HTR-8/SVneo (cell line): Measurements from ENCODE around the gene RAB38.

ENCODE experiments used
- DNase-seq: peaks from one replicate; pipeline ENCODE4 v3.0.0; 2011; ENCODE audit warnings: low spot score, mixed read lengths; ENCODE audit not compliant: insufficient read length
- FAIRE-seq: peaks from 2 replicates; lab custom pipeline; 2011; peaks lifted over from hg19 to GRCh38; lab: Jason Lieb, UNC

RAB38 gene

GRCh38 chr11:88171982-88172381 is 3.3 kb downstream of the RAB38 start:
- DNase-seq (no peak), FAIRE-seq (no peak)

- DNase-seq = no peak
- FAIRE-seq = no peak
Measured at GRCh38 chr11:88170673-88171072, 4.6 kb downstream of the RAB38 start.

DNA sequence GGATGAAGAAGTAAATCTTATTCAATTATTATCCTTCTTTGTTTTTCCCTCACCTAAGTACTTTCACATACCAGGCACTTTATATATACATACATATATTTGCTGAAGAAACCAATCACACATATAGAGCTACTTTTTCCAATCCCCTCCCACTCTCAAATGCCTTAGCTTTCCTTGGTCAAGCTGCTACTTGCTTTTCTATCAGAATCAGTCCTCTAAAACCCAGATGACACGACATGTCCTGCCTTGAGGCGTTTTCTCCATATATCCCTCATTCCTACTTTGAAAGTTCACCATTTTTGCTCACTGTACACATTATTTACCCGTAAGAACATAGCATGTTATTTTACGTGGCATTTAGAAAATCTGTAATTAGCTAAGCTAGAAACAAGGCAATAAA is 5.4 kb downstream of the RAB38 start:
- FAIRE-seq (no peak), DNase-seq (no peak)

DNA sequence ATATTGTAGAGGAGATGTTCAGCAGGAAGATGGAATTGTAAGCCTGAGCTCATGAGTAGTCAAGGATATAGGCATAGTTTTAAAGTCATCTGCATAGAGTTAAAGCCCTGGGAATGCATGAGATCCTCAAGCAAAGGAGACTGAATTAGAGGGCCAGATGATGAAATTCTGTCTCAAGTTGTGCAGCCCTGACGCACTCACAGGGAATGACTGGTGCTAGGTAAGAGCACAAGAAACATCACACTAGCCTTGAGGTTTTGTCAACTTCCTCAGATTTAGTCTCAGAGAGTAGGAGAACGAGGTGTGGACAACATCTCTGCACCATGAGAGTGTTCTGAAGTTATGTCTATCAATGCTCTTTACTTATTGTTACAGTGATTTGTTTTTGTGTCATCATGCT is 5.8 kb downstream of the RAB38 start:
- DNase-seq (no peak), FAIRE-seq (no peak)

GRCh38 chr11:88167853-88168252 is 7.4 kb downstream of the RAB38 start:
- FAIRE-seq (no peak), DNase-seq (no peak)

GRCh38 chr11:88164806-88165585 is 10.2 kb downstream of the RAB38 start:
- FAIRE-seq (no peak), DNase-seq (no peak)

GRCh38 chr11:88164320-88164719 is 10.9 kb downstream of the RAB38 start:
- DNase-seq (no peak), FAIRE-seq (no peak)

GRCh38 chr11:88158081-88158480 is 17.2 kb downstream of the RAB38 start:
- FAIRE-seq = no peak
- no peak for DNase-seq

GRCh38 chr11:88157370-88157769 is 17.9 kb downstream of the RAB38 start:
- FAIRE-seq = no peak

DNA sequence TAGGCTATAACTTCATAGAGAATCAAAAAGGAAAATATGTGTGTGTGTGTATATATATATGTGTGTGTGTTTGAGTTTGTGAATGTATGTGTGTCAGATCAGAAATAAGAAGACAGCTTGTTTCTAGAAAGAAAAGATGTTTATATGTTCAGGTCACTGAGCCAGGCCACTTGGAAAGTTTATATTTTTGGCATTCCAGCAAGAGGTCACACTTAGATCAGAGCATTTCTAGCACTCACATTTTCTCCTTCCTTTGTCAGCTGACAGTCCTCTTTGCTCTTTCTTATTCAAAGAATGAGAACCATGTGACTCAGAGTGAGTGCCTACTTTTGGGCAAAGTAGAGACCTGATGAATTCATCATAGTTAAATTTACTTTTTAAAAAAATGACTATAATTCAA is 22.9 kb downstream of the RAB38 start:
- FAIRE-seq = no peak
- DNase-seq = no peak

More at GRCh38 chr11:88157370-88157769, 17.9 kb downstream of the RAB38 start:
- DNase-seq = no peak

GRCh38 chr11:88151709-88152265 is 23.5 kb downstream of the RAB38 start:
- DNase-seq (no peak), FAIRE-seq (no peak)

DNA sequence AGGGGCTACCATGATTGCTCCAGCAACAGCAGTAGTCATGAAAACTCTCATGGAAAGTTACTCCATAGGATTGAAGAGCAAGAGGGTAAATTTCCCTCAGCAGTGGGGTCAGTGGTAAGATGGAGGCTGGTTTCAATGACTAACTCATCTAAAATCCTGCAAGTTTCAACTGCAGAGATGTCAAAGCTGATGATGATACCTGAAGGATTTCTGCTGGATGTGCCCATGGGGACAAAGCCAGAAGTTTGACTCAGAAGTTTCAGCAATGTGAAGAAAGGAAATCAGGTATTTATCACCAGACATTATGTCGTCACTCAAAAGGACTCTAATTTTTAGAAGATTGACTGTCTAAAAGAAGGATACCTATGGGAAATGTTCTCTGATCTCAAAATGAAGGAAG is 29.1 kb downstream of the RAB38 start:
- FAIRE-seq = no peak

GRCh38 chr11:88139865-88140264 is 35.4 kb downstream of the RAB38 start:
- DNase-seq (no peak), FAIRE-seq (no peak)

More for the DNA sequence above, 29.1 kb downstream of the RAB38 start:
- no peak for DNase-seq

DNA sequence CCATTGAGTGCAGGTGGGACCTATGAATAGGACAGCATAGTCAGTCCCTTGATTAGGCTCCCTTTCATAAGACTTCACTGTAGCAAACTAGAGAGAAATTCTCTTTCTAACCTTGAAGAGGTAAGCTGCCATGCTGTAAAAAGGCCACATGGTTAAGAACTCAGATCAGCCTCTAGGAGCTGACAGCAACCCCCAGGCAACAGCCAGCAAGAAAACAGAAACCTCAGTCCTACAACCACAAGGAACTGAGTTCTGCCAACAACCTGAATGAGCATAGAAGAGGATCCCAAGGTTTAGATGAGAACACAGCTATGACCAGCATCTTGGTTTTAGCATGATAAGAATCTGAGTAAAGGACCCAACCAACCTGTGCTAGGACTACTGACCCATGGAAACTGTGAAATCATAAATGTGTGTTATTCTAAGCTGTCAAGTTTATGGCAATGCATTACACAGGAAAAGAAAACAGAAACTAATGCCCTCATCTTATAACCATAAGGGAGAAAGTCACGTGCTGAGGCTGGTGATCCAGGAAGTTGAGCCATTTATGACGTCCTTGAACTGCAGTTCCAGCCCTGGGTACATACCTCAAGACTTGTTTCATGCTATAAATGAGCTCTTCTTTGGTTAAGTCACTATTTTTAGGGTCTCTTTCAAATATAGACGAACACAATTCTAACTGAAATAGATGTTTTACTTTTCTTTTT is 43.3 kb downstream of the RAB38 start:
- no peak for FAIRE-seq
- DNase-seq = no peak

DNA sequence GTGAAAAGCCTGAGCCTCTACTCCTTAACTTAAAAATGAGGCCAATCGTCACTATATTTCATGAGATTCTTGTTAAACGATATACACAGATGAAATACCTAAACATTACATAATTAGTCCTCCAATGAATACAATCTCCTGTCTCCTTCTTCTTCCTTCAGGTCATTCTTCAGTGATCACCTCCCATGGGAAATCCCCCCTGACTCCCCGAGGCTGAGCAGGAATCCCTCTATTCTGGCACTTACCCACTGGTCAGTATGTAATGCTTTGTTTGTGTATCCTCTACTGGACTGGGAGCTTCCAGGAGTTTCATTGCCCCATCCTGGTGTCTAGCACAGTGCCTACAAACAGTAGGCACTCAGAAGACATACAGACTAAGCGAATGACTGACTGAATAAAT is 52.3 kb downstream of the RAB38 start:
- no peak for FAIRE-seq

DNA sequence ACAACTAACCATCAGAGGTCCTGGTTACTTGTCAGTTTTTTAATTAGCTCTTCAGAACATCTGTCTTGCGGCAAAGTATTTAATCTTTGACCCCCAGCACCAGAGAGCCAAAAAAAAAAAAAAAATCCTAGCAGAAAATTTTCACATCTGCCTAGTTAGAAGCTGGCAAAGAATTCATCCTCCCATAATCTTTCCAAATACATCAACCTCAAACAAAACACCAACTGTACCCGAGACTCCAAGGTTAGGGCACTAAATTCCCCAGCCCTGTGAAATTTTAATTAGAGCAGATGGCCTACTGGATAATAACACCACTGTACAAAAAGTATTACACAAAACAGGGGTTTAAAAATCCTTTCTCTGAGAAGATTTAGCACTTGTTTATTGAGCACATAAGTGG is 55.7 kb downstream of the RAB38 start:
- FAIRE-seq (no peak), DNase-seq (no peak)

More for the DNA sequence above, 52.3 kb downstream of the RAB38 start:
- DNase-seq = no peak

DNA sequence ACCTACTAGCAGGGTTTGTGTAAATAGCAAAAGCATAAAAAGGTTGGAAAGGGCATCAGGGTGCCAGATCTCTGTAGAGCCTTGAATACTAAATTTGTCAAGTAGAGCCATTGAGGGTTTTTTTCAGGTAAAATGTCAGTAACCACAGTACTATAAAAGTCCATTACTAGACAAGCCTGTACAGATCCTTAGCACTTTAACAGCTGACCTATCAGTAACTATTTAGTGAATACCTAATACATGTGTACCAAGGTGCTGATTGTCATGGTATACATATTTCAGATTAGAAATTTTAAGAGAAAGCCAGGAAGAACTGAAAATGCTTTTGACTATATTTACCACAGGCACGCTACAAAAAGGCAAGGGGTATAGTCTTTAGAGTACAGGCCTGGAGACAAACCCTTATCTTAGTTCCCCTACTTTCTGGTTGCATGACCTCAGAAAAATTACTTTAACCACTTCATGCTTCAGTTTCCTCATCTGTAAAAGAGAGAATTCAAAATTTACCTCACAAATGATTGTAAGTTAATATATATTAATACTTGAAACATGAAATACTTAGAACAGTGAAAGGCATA is 57.9 kb downstream of the RAB38 start:
- no peak for DNase-seq
- no peak for FAIRE-seq

GRCh38 chr11:88115828-88116755 is 59.2 kb downstream of the RAB38 start:
- DNase-seq (no peak), FAIRE-seq (no peak)

DNA sequence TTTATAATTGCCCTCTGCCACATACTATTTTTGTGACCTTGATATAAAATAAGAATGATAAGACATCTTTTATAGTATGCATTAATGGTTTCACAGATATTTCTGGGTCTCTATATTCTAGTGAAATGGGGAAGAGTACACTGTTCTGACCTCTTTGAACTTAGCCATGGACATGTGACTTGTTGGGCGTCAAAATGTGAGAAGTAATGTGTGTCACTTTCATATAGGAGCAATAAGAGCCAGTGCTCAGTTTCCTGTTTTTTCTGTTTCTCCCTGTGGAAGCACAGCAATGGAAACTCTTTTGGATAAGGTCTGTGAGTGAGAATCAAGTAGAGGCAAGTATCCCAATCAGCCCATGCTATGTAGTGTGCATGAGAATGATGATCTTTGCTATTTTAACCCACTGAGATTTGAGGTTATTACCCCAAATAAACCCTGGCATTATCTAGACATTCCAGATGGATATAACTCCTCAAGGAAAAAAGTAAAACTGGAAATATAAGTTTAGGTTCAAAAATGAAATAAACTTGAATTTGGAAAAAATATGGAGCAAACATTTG is 60.7 kb downstream of the RAB38 start:
- FAIRE-seq (no peak), DNase-seq (no peak)

GRCh38 chr11:88106666-88107065 is 68.6 kb downstream of the RAB38 start:
- FAIRE-seq = no peak
- DNase-seq = no peak
